Hepatocyte (in vitro differentiated cells): ENCODE results near the gene C6orf89. TPM values are rescaled to one million over a fixed set of nuclear protein-coding genes. Genes with fewer than 3 reads are reported as not detected.

ENCODE experiments used
- DNase-seq: peaks from one replicate; pipeline ENCODE4 v3.0.0-alpha.2; 2016; ENCODE audit warnings: low spot score
- H2AFZ ChIP-seq: fragments of 200-600 bp; sonication (generic); 2 replicates; pipeline ENCODE4 v1.6.0; 2016; ENCODE audit warnings: antibody characterized with exemption, mild to moderate bottlenecking
- H3K27ac ChIP-seq: fragments of 200-600 bp; sonication (generic); 2 replicates; pipeline ENCODE4 v1.5.1; 2016; ENCODE audit warnings: mild to moderate bottlenecking
- H3K27me3 ChIP-seq: fragments of 200-600 bp; sonication (generic); 2 replicates; pipeline ENCODE4 v1.6.1; 2016
- H3K36me3 ChIP-seq: fragments of 200-600 bp; sonication (generic); replicated peaks from 2 replicates; pipeline ENCODE4 v1.5.1; 2016; ENCODE audit warnings: low read depth; ENCODE audit not compliant: insufficient read depth
- H3K4me1 ChIP-seq: fragments of 200-600 bp; sonication (generic); 2 replicates; pipeline ENCODE4 v1.5.1; 2016; ENCODE audit warnings: mild to moderate bottlenecking, moderate library complexity; ENCODE audit not compliant: insufficient read depth
- H3K4me2 ChIP-seq: fragments of 200-600 bp; sonication (generic); 2 replicates; pipeline ENCODE4 v1.6.0; 2016
- H3K4me3 ChIP-seq: fragments of 200-600 bp; sonication (generic); 2 replicates; pipeline ENCODE4 v1.5.1; 2016; ENCODE audit warnings: mild to moderate bottlenecking
- H3K79me2 ChIP-seq: fragments of 200-600 bp; sonication (generic); 2 replicates; pipeline ENCODE4 v1.6.0; 2017; ENCODE audit warnings: mild to moderate bottlenecking
- H3K9me2 ChIP-seq: fragments of 200-600 bp; sonication (generic); replicated peaks from 2 replicates; pipeline ENCODE4 v1.6.0; 2017; ENCODE audit warnings: mild to moderate bottlenecking; ENCODE audit not compliant: insufficient read depth
- H3K9me3 ChIP-seq: fragments of 200-600 bp; sonication (generic); 2 replicates; pipeline ENCODE4 v1.5.1; 2016; ENCODE audit warnings: low read depth, mild to moderate bottlenecking
- H4K20me1 ChIP-seq: fragments of 200-600 bp; sonication (generic); 2 replicates; pipeline ENCODE4 v1.6.0; 2016; ENCODE audit warnings: mild to moderate bottlenecking; ENCODE audit not compliant: insufficient read depth, poor library complexity, severe bottlenecking
- EZH2 ChIP-seq: fragments of 200-600 bp; sonication (generic); IDR thresholded peaks from 2 replicates; pipeline ENCODE4 v1.6.1; 2016; ENCODE audit warnings: antibody characterized with exemption, mild to moderate bottlenecking, borderline replicate concordance
- EZH2phosphoT487 ChIP-seq: fragments of 200-600 bp; sonication (generic); IDR thresholded peaks from one replicate; pipeline ENCODE4 v1.6.1; 2018; ENCODE audit warnings: antibody characterized with exemption, mild to moderate bottlenecking, low read depth, moderate library complexity; ENCODE audit not compliant: unreplicated experiment, severe bottlenecking
- WGBS: methylation state at CpG from one replicate; pipeline ENCODE4 v1.1.6; 2016; ENCODE audit warnings: low lambda C conversion rate; ENCODE audit errors: missing lambda C conversion rate; 5-methylcytosine and 5-hydroxymethylcytosine counted together
- polyA plus RNA-seq: library from polyadenylated mRNA; unstranded; fragments of >200 nt; fragmentation: Nextera tagmentation; extraction: Ambion mirVana; gene quantifications from 2 replicates; pipeline ENCODE4 v1.2.1, GENCODE V29; 2016
- total RNA-seq: library from RNA; depleted of rRNA; stranded (reverse); fragments of >200 nt; gene quantifications from 2 replicates; pipeline ENCODE4 v1.2.3, GENCODE V29; 2014
- TF ChIP-seq, protein P1 (sequence below): fragments of 200-600 bp; sonication (generic); IDR thresholded peaks from 2 replicates; pipeline ENCODE4 v1.5.1; 2016; ENCODE audit warnings: antibody characterized with exemption, mild to moderate bottlenecking; ENCODE audit not compliant: poor library complexity

Gene C6orf89
- total and polyA plus RNA-seq, 2 experiments from 2014 or later: 39.6 to 45.2 TPM

DNA sequence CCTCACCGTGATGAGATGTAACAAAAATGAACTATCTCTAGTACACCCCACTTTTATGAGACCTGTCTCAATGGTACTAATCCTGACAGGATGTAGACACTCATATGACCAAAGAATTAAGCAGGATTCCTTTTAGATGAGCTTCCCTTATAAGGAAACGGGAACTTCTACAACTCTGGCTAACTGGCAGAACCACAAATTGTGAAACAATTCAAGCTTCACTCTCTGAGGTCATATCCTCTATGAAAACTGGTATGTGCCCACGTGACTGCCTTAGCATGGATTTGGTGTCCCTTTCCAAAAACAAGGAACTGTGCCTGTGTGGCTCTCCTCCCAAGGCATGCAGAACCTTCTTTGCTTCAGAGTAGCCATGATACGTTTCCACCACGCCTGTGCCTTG, 32.4 kb upstream of the C6orf89 start:
- no peak overlapping the region for H2AFZ ChIP-seq
- no peak for TF ChIP-seq EZH2phosphoT487
- TF ChIP-seq, protein P1, sequence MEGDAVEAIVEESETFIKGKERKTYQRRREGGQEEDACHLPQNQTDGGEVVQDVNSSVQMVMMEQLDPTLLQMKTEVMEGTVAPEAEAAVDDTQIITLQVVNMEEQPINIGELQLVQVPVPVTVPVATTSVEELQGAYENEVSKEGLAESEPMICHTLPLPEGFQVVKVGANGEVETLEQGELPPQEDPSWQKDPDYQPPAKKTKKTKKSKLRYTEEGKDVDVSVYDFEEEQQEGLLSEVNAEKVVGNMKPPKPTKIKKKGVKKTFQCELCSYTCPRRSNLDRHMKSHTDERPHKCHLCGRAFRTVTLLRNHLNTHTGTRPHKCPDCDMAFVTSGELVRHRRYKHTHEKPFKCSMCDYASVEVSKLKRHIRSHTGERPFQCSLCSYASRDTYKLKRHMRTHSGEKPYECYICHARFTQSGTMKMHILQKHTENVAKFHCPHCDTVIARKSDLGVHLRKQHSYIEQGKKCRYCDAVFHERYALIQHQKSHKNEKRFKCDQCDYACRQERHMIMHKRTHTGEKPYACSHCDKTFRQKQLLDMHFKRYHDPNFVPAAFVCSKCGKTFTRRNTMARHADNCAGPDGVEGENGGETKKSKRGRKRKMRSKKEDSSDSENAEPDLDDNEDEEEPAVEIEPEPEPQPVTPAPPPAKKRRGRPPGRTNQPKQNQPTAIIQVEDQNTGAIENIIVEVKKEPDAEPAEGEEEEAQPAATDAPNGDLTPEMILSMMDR: no peak
- TF ChIP-seq EZH2: no peak
- H3K4me2 ChIP-seq: no peak overlapping the region
- H3K9me3 ChIP-seq: no peaks in the 10 kb centered on the region
- DNase-seq: peak; percentile 51
- peaks cover 17% of the 10 kb centered on the region for H3K4me1 ChIP-seq
- peak overlapping the region; percentile 89 for H3K27ac ChIP-seq
- no peaks in the 10 kb centered on the region for H3K36me3 ChIP-seq
- H3K9me2 ChIP-seq: no peaks in the 10 kb centered on the region
- 76% methylated on average over 5 of the region's 5 CpGs for WGBS
- no peaks in the 10 kb centered on the region for H3K27me3 ChIP-seq
- H3K79me2 ChIP-seq: peaks cover 3% of the 10 kb centered on the region
- H4K20me1 ChIP-seq: no peaks in the 10 kb centered on the region
- no peak overlapping the region for H3K4me3 ChIP-seq

DNA sequence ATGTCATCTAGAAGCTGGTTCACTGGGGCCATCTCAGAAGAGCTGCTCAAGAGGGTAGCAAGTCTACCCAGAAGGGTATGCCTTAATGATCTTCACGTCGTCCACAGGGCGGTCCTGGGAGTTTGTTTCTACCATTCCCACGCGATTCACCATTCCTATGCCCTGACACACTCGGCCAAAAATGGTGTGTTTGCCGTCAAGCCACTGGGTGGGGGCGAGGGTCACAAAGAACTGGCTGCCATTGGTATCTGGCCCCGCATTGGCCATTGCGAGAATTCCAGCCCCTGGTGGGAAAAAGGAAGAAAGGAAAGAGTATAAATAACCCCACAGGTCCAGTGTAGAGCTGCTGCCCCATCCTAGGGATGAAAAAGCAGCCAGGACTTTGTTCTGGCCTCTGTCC, 30.0 kb upstream of the C6orf89 start:
- H3K27ac ChIP-seq: no peak overlapping the region
- H3K9me2 ChIP-seq: no peaks in the 10 kb centered on the region
- H3K36me3 ChIP-seq: no peaks in the 10 kb centered on the region
- H2AFZ ChIP-seq: no peak overlapping the region
- DNase-seq: no peak
- TF ChIP-seq, protein P1: no peak
- peaks cover 9% of the 10 kb centered on the region for H3K79me2 ChIP-seq
- H4K20me1 ChIP-seq: no peaks in the 10 kb centered on the region
- peaks cover 3% of the 10 kb centered on the region for H3K4me1 ChIP-seq
- H3K4me2 ChIP-seq: no peak overlapping the region
- H3K27me3 ChIP-seq: no peaks in the 10 kb centered on the region
- WGBS: 92% methylated on average over 10 of the region's 10 CpGs
- H3K9me3 ChIP-seq: no peaks in the 10 kb centered on the region
- H3K4me3 ChIP-seq: no peak overlapping the region

DNA sequence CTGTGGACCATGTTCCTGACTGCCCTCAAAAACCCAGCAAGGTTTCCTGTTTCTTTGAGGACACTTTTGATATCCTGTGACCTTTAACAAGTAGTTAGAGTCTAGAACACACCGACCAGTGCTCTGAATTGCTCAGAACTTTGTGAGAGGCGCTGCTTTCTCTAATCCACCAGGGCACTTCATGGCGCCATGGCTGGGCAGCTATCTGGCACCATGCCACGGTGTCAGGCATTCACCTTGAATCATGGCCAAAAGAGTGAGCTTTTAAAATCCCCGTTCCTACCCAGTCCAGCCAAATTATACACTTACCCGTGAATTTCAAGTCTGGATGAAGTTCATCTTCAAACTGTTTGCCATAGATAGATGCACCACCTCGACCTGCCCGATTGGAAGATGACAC, 29.5 kb upstream of the C6orf89 start:
- Histone ChIP-seq H3K27me3 (no peaks in the 10 kb centered on the region), H3K4me1 (peaks cover 3% of the 10 kb centered on the region), H4K20me1 (no peaks in the 10 kb centered on the region), H3K4me2 (no peak overlapping the region), H2AFZ (no peak overlapping the region), H3K9me3 (no peaks in the 10 kb centered on the region), H3K79me2 (peaks cover 14% of the 10 kb centered on the region), H3K4me3 (no peak overlapping the region), H3K36me3 (no peaks in the 10 kb centered on the region), H3K9me2 (no peaks in the 10 kb centered on the region), H3K27ac (no peak overlapping the region)
- no peak for DNase-seq
- WGBS: 89% methylated on average over 8 of the region's 8 CpGs
- TF ChIP-seq EZH2: no peak
- no peak for TF ChIP-seq EZH2phosphoT487
- TF ChIP-seq, protein P1: no peak

DNA sequence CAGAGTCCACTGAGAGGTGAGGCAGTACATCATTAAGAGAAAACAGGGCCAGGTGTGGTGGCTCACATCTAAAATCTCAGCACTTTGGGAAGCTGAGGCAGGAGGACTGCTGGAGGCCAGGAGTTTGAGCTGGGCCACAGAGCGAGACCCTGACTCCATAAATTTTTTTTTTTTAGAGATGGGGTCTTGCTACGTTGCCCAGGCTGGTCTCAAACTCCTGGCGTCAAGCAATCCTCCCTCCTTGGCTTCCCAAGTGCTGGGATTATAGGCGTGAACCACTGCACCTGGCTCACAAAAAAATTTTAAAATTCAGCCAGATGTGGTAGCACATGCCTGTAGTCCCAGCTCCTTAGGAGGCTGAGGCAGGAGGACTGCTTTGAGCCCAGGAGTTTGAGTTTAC, 28.4 kb upstream of the C6orf89 start:
- no peak overlapping the region for H2AFZ ChIP-seq
- DNase-seq: no peak
- H3K4me1 ChIP-seq: peaks cover 3% of the 10 kb centered on the region
- no peak overlapping the region for H3K27ac ChIP-seq
- no peaks in the 10 kb centered on the region for H3K9me3 ChIP-seq
- no peaks in the 10 kb centered on the region for H3K36me3 ChIP-seq
- no peak overlapping the region for H3K4me2 ChIP-seq
- H3K79me2 ChIP-seq: peaks cover 15% of the 10 kb centered on the region
- TF ChIP-seq, protein P1: no peak
- no peak for TF ChIP-seq EZH2
- no peaks in the 10 kb centered on the region for H3K9me2 ChIP-seq
- no peaks in the 10 kb centered on the region for H4K20me1 ChIP-seq
- H3K27me3 ChIP-seq: no peaks in the 10 kb centered on the region
- 96% methylated on average over 4 of the region's 4 CpGs for WGBS
- no peak overlapping the region for H3K4me3 ChIP-seq
